Gastroesophageal sphincter (tissue), 4 donors: ENCODE data around the gene PHC2. TPM values are rescaled to one million over a fixed set of nuclear protein-coding genes. Genes with fewer than 3 reads are reported as not detected.

Experiments
- ATAC-seq: fragments of 150-250 bp; one replicate; pipeline ENCODE4 v1.9.1; 2016; ENCODE audit warnings: mild to moderate bottlenecking, moderate library complexity
- H3K27ac ChIP-seq, 4 donors: fragments of 200-600 bp; sonication (generic) in 3 of 4; 1 replicate in 3 of 4; 2 replicates in 1 of 4; pipeline ENCODE4 v1.5.1; 2016 to 2019
- H3K27me3 ChIP-seq: fragments of 200-600 bp; sonication (generic); one replicate; pipeline ENCODE4 v1.5.1; 2019
- H3K36me3 ChIP-seq, 2 donors: fragments of 200-600 bp; sonication (generic); one replicate each; pipeline ENCODE4 v1.5.1; 2019; ENCODE audit warnings: control low read depth in 1 of 2
- H3K4me1 ChIP-seq, 3 donors: fragments of 200-600 bp; sonication (generic); 1 replicate in 2 of 3; 2 replicates in 1 of 3; pipeline ENCODE4 v1.5.1; 2016 to 2019; ENCODE audit warnings: control low read depth in 2 of 3
- H3K4me3 ChIP-seq, 2 donors: fragments of 200-600 bp; sonication (generic); one replicate each; pipeline ENCODE4 v1.5.1; 2019; ENCODE audit warnings: mild to moderate bottlenecking in 1 of 2, moderate library complexity in 1 of 2
- H3K9me3 ChIP-seq, 3 donors: fragments of 200-600 bp; sonication (generic); one replicate each; pipeline ENCODE4 v1.5.1; 2017 to 2019; ENCODE audit warnings: control low read depth in 2 of 3
- EP300 ChIP-seq: sonication (generic); formaldehyde crosslinking; IDR thresholded peaks from one replicate; pipeline ENCODE4 v1.6.1; 2017; ENCODE audit warnings: antibody characterized with exemption, mild to moderate bottlenecking
- POLR2A ChIP-seq, 2 donors: fragments of 450-650 bp; IDR thresholded peaks; one replicate each; pipeline ENCODE4 v1.6.1; 2017; ENCODE audit warnings: antibody characterized with exemption in 2 of 2, mild to moderate bottlenecking in 2 of 2, moderate library complexity in 1 of 2
- POLR2AphosphoS5 ChIP-seq: sonication (generic); formaldehyde crosslinking; IDR thresholded peaks from one replicate; pipeline ENCODE4 v1.6.1; 2017; ENCODE audit warnings: antibody characterized with exemption
- WGBS, 2 donors: methylation state at CpG; one replicate each; pipeline ENCODE4 v1.1.5; 2018; ENCODE audit warnings: low coverage in 1 of 2; 5-methylcytosine and 5-hydroxymethylcytosine counted together
- total RNA-seq, 4 donors: library from RNA; depleted of rRNA; stranded (reverse); fragments of >200 nt; gene quantifications; one replicate each; pipeline ENCODE4 v1.1.0, GENCODE V29; 2016
- TF ChIP-seq, protein P1 (sequence below), 4 experiments: fragments of 200-600 bp in 2 of 4; fragments of 450-650 bp in 2 of 4; sonication (generic) in 1 of 4; IDR thresholded peaks; one replicate each; pipeline ENCODE4 v1.5.1; 2017 to 2019; ENCODE audit warnings: antibody characterized with exemption in 4 of 4, mild to moderate bottlenecking in 2 of 4, moderate library complexity in 2 of 4

Gene PHC2
- total RNA-seq, 4 donors from 2014 or later, result 99.8 to 223 (median 181) TPM

DNA sequence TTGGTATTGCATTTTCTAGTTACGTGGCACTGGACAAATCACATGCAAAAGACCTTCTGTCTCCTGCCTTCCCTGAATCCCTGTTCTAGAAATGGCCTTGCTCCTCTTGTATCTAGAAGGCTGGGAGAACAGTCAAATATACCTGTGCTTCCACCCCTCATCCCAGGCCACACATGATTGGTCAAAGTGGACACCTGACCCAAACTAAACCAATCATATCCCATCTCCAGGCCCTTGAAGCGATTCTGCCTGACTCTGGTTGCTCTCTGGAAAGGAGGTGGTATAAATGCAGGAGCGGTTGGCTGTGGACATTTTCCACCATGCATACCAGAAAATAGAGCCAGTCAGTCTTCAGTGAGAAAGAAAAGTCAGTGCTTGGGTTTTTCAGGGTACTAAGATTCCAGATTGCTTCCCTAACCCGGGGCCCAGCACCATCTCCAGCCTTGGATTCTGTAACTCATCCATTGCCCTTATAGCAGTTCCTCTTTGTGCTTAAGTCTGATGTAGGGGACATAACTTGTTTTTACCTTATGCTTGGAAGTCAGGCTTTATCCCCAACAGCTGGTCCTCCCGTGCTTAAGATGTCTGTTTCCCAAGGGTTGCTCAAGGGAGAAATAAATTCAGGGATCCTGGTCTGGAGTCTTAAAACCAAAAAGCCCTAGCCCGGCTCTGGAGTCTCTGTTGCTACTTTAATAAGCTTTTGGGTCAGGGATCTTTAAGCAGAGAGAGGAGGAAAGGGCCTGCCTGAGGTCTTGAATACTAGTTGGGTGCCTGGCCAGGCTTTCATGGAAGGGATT lies 7.7 kb upstream of the PHC2 start:
- 64 to 100% methylated on average over 2 to 3 of the region's 6 CpGs for WGBS, 2 donors

DNA sequence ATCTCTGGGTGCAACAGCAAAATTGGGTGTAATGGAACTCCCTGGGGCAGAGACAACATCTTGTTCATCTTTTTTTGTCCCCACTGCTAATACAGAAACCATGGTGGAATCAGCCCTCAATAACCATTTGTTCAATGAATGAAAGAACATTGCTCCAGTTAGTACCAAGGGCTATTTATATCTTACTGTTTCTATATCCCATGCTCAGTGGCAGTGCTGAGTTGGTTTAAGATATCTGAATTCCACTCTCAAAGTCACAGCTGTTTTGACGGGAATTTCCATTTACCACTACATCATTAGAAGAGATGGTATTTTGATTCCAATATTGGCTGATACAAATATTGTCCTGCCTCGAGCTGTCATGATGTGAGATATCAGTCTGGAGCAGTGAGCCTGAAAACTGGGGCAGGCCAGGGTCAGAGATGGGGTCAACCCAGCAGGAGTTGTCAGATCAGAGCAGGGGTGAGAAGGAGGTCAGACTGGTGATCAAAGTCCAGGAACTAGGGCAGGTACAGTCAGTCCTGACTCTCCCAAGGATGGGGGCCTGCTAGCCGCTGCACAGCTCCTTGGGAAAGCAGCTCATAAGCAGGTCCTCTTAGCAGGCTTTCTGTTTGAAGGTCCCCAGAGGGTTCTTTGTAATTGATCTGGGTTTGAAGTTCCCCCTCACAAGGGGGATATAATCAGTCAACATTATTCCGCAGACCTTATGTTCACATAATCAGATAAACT lies 5.8 kb upstream of the PHC2 start:
- TF ChIP-seq, protein P1, sequence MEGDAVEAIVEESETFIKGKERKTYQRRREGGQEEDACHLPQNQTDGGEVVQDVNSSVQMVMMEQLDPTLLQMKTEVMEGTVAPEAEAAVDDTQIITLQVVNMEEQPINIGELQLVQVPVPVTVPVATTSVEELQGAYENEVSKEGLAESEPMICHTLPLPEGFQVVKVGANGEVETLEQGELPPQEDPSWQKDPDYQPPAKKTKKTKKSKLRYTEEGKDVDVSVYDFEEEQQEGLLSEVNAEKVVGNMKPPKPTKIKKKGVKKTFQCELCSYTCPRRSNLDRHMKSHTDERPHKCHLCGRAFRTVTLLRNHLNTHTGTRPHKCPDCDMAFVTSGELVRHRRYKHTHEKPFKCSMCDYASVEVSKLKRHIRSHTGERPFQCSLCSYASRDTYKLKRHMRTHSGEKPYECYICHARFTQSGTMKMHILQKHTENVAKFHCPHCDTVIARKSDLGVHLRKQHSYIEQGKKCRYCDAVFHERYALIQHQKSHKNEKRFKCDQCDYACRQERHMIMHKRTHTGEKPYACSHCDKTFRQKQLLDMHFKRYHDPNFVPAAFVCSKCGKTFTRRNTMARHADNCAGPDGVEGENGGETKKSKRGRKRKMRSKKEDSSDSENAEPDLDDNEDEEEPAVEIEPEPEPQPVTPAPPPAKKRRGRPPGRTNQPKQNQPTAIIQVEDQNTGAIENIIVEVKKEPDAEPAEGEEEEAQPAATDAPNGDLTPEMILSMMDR (IDR thresholded peaks at IDR 0.05), result no peak
- TF ChIP-seq POLR2A (IDR thresholded peaks at IDR 0.05) (no peak), POLR2AphosphoS5 (no peak), EP300 (no peak)
- no peak for ATAC-seq

More for the DNA sequence above, 7.7 kb upstream of the PHC2 start:
- H3K4me3 ChIP-seq, result no peak overlapping the region
- no peaks in the 10 kb centered on the region for H3K4me1 ChIP-seq
- ATAC-seq, result no peak
- H3K27ac ChIP-seq, result no peak overlapping the region
- no peaks in the 10 kb centered on the region for H3K9me3 ChIP-seq
- no peaks in the 10 kb centered on the region for H3K27me3 ChIP-seq
- H3K36me3 ChIP-seq, result no peaks in the 10 kb centered on the region
- TF ChIP-seq EP300 (no peak), POLR2A (IDR thresholded peaks at IDR 0.05) (no peak), POLR2AphosphoS5 (no peak)
- TF ChIP-seq, protein P1 (IDR thresholded peaks at IDR 0.05), result no peak

DNA sequence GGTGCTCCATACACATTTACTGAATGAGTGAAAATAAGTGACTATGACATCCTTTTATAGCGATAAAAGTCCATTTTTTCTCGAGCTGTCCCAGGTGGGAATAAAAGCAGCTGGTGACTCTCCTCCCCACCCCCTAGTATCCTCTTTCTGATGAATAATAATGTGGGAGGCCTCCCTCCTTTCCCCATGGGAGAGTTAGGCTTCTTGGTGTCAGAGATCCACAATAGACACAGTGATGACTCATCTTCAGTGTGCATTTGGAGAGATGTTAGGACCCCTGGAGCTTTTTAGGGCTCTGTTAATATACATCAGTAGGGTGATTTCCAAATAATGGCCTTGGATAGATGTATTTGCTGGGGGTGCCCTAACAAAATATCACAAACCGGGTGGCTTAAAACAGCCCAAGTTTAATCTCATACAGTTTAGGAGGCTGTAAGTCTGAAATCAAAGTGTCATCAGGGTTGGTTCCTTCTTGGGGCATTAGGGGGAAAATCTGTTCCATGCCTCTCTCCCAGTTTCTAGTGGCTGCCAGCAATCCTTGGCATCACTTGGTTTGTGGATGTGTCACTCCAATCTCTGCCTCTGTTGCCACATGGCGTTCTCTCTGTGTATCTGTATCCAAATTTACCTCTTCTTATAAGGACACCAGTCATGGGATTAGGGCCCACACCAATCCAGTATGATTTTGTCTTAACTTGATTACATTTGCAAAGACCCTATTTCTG lies 4.4 kb upstream of the PHC2 start:
- H3K27me3 ChIP-seq, result no peaks in the 10 kb centered on the region
- WGBS, 2 donors, result 56 to 86% methylated on average over 1 to 4 of the region's 4 CpGs
- H3K27ac ChIP-seq, result no peak overlapping the region
- H3K36me3 ChIP-seq, result no peaks in the 10 kb centered on the region
- H3K4me3 ChIP-seq, result no peak overlapping the region
- TF ChIP-seq EP300, result no peak
- TF ChIP-seq, protein P1 (IDR thresholded peaks at IDR 0.05), result no peak
- no peak for TF ChIP-seq POLR2AphosphoS5
- TF ChIP-seq POLR2A (IDR thresholded peaks at IDR 0.05), result no peak
- H3K4me1 ChIP-seq, result peaks cover 0 to 10% (median 0%) of the 10 kb centered on the region in 3 donors
- ATAC-seq, result no peak
- H3K9me3 ChIP-seq, result no peaks in the 10 kb centered on the region

More for the DNA sequence above, 5.8 kb upstream of the PHC2 start:
- WGBS, 2 donors, result 58 to 63% methylated on average over 2 to 3 of the region's 4 CpGs
- H3K9me3 ChIP-seq, result no peaks in the 10 kb centered on the region
- no peak overlapping the region for H3K27ac ChIP-seq
- H3K4me1 ChIP-seq, result peaks cover 0 to 3% (median 0%) of the 10 kb centered on the region in 3 donors
- no peak overlapping the region for H3K4me3 ChIP-seq
- H3K27me3 ChIP-seq, result no peaks in the 10 kb centered on the region
- no peaks in the 10 kb centered on the region for H3K36me3 ChIP-seq

DNA sequence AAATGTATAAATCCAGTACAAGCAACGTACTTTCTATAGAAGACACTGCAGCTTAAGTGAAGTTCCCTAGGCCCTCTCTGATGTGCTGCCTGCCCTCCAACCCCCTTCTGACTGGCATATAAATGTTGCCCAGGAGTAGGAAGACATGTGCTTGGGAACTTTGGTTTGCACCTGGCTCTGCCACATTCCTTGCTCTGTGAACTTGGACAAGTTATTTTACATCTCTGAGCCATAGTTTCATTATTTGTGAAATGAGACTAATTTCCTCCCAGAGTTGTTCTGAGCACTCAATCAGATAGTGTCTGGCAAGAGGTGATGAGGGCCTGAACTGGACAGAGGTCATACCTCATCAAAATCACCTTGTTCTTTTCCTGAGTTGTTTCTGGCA lies 3.5 kb upstream of the PHC2 start:
- 100% methylated on average over 1 of the region's 1 CpG for WGBS, 2 donors
- Histone ChIP-seq H3K4me3 (no peak overlapping the region), H3K9me3 (no peaks in the 10 kb centered on the region), H3K4me1 (peaks cover 0 to 19% (median 6%) of the 10 kb centered on the region in 3 donors), H3K27me3 (no peaks in the 10 kb centered on the region), H3K27ac (no peak overlapping the region), H3K36me3 (no peaks in the 10 kb centered on the region)
- TF ChIP-seq POLR2A (IDR thresholded peaks at IDR 0.05), result no peak
- no peak for TF ChIP-seq POLR2AphosphoS5
- no peak for TF ChIP-seq EP300
- TF ChIP-seq, protein P1 (IDR thresholded peaks at IDR 0.05), result no peak
- no peak for ATAC-seq
